HG03108 (cell line): Measurements from ENCODE around the gene GUK1.

ENCODE experiments used
- ATAC-seq: cut with Tn5 transposase; IDR thresholded peaks from one replicate; pipeline ENCODE4 v1.9.1; 2021; ENCODE audit warnings: moderate library complexity; ENCODE audit not compliant: unreplicated experiment

The GUK1 gene

GRCh38 chr1:228149406-228150119 lies 9.5 kb downstream of the GUK1 start, which contains the start of gene GJC2:
TSS of gene GJC2 (plus strand) at chr1:228149930. CDS start at chr1:228157759, 7,829 bp downstream.
- no peak for ATAC-seq

- ATAC-seq = no peak
These were observed 10.0 kb downstream of the GUK1 start for GRCh38 chr1:228150120-228150460.

- no peak for ATAC-seq
These were observed 10.5 kb downstream of the GUK1 start for GRCh38 chr1:228150461-228151179.

- ATAC-seq = no peak
These were observed 11.3 kb downstream of the GUK1 start for GRCh38 chr1:228151180-228151925.

GRCh38 chr1:228152097-228152917 lies 12.2 kb downstream of the GUK1 start:
- ATAC-seq = no peak

- ATAC-seq = no peak
These were observed 12.8 kb downstream of the GUK1 start for GRCh38 chr1:228152918-228153258.

- no peak for ATAC-seq
These were observed 14.1 kb downstream of the GUK1 start for GRCh38 chr1:228154021-228154669.

- ATAC-seq = no peak
These were observed 14.8 kb downstream of the GUK1 start for GRCh38 chr1:228154670-228155571.

- ATAC-seq = no peak
These were observed 15.8 kb downstream of the GUK1 start for GRCh38 chr1:228155596-228156514.

GRCh38 chr1:228156515-228156881 lies 16.4 kb downstream of the GUK1 start:
- no peak for ATAC-seq

- no peak for ATAC-seq
These were observed 17.1 kb downstream of the GUK1 start for GRCh38 chr1:228156941-228157728.

- ATAC-seq = no peak
These were observed 17.6 kb downstream of the GUK1 start for GRCh38 chr1:228157729-228158126.

- no peak for ATAC-seq
These were observed 18.3 kb downstream of the GUK1 start for GRCh38 chr1:228158151-228159007.

- no peak for ATAC-seq
These were observed 19.1 kb downstream of the GUK1 start for GRCh38 chr1:228159008-228159665.

GRCh38 chr1:228160201-228160761 lies 20.2 kb downstream of the GUK1 start:
- ATAC-seq = no peak

- no peak for ATAC-seq
These were observed 21.3 kb downstream of the GUK1 start for GRCh38 chr1:228161362-228161761.
